Measurements from ENCODE around the gene PHF21A. TPM values are rescaled to one million over a fixed set of nuclear protein-coding genes. Genes with fewer than 3 reads are reported as not detected.
A peak's percentile ranks its signal among the peaks of the same experiment; 100 is the strongest.
"Not testable (repeated sequence)": the region's sequence is repeated elsewhere in the genome, so short reads cannot be mapped to it uniquely, and the experiment has no call there.

The PHF21A gene
- total RNA-seq, 2 experiments from 2014 or later, result 23.1 to 56.1 TPM

DNA sequence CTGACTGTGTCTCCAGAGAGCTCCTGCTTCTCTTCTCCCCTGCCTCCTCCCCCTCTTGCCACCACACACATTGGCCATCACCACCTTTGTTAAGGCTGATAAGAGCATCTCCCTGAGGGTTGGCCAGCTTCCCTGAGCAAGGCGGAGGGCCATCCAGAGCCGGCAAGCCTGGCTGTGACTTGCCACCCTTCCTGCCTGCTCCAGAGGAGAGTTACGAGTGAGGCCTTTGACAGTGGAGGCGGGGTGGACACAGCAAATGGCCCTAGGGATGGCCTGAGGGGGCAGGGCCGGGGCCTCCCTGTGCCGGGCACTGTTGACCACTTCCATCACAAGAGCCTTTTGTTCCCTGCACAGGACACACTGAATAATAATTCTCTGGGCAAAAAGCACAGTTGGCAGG, 219.6 kb downstream of the PHF21A start:
- Histone ChIP-seq H3K4me3 (ENCODE audit: low read depth, low read length, poor library complexity, severe bottlenecking) (no peak overlapping the region), H3K4me1 (ENCODE audit: insufficient read depth, low read length, poor library complexity, severe bottlenecking) (peaks cover 13% of the 10 kb centered on the region), H3K9me3 (ENCODE audit: low read length) (no peaks in the 10 kb centered on the region), H4K20me1 (ENCODE audit: insufficient read depth, low read length) (no peaks in the 10 kb centered on the region), H3K79me2 (ENCODE audit: insufficient read depth, low read depth, low read length) (no peaks in the 10 kb centered on the region), H3K27ac (ENCODE audit: low read depth, low read length, poor library complexity, severe bottlenecking) (no peak overlapping the region), H3K4me2 (ENCODE audit: low read length) (no peak overlapping the region), H2AFZ (ENCODE audit: low read length) (no peak overlapping the region), H3K9me2 (ENCODE audit: insufficient read depth, low read length) (no peaks in the 10 kb centered on the region), H3K36me3 (ENCODE audit: insufficient read depth, low read length) (no peaks in the 10 kb centered on the region)
- DNase-seq (ENCODE audit: low spot score), result no peak
- intact Hi-C loops (cut with micrococcal nuclease; ENCODE audit: unreplicated experiment), result no loop called here
- ChIA-PET CTCF (ENCODE audit: unreplicated experiment) (no interaction called here), POLR2A (interaction anchor here (1.2 kb wide), 1 partner anchor 64 kb away, joined by 3 read pairs; no protein-coding TSS in a partner anchor)
- TF ChIP-seq EZH2phosphoT487 (IDR thresholded peaks at IDR 0.05; ENCODE audit: borderline replicate concordance, low read depth, low read length), result no peak
- TF ChIP-seq, protein P1, sequence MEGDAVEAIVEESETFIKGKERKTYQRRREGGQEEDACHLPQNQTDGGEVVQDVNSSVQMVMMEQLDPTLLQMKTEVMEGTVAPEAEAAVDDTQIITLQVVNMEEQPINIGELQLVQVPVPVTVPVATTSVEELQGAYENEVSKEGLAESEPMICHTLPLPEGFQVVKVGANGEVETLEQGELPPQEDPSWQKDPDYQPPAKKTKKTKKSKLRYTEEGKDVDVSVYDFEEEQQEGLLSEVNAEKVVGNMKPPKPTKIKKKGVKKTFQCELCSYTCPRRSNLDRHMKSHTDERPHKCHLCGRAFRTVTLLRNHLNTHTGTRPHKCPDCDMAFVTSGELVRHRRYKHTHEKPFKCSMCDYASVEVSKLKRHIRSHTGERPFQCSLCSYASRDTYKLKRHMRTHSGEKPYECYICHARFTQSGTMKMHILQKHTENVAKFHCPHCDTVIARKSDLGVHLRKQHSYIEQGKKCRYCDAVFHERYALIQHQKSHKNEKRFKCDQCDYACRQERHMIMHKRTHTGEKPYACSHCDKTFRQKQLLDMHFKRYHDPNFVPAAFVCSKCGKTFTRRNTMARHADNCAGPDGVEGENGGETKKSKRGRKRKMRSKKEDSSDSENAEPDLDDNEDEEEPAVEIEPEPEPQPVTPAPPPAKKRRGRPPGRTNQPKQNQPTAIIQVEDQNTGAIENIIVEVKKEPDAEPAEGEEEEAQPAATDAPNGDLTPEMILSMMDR (conservative IDR thresholded peaks at IDR 0.05; ENCODE audit: low read length), result no peak
- no TSS peak for BruUV-seq (replicated peaks)

DNA sequence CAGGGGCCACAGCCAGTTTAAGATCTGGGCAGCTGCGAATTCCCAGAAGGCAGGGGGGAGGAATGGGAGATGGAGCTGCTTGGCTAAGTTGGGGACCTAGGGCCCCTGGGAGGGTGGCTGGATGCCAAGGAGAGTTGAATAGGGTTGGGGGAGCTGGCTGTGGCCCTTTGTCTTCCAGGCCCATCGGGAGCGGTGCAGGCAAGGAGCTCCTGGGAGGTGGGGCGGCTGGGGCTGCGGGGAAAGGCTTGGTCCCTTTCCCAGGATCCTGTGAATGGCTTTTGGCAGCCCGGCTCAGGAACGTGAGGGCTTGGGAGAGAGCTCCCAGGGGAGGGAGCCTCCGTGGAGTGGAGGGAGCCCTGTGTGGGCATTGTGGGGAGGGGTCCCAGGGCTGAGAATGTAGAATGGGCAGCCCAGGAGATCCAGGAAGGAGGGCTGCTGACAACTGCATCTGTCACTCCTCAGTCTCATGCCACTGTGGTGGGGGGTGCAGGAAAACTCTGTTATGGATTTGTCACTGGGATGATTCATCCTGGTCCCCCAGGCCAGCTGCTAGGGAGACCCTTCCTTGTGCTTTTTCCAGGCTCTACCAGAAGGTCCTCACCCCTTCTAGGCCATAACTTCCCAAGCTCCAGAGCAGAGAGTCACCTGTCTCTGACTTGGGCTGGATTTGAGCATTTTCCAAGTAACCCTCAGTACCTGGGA, 220.2 kb downstream of the PHF21A start:
- Histone ChIP-seq H3K4me1 (ENCODE audit: insufficient read depth, low read length, poor library complexity, severe bottlenecking) (peaks cover 13% of the 10 kb centered on the region), H3K27ac (ENCODE audit: low read depth, low read length, poor library complexity, severe bottlenecking) (no peak overlapping the region), H3K9me3 (ENCODE audit: low read length) (no peaks in the 10 kb centered on the region), H2AFZ (ENCODE audit: low read length) (no peak overlapping the region), H3K79me2 (ENCODE audit: insufficient read depth, low read depth, low read length) (no peaks in the 10 kb centered on the region), H3K4me3 (ENCODE audit: low read depth, low read length, poor library complexity, severe bottlenecking) (no peak overlapping the region), H4K20me1 (ENCODE audit: insufficient read depth, low read length) (no peaks in the 10 kb centered on the region), H3K9me2 (ENCODE audit: insufficient read depth, low read length) (no peaks in the 10 kb centered on the region), H3K36me3 (ENCODE audit: insufficient read depth, low read length) (no peaks in the 10 kb centered on the region), H3K4me2 (ENCODE audit: low read length) (no peak overlapping the region)
- CTCF ChIA-PET (ENCODE audit: unreplicated experiment), result no interaction called here
- intact Hi-C loops (cut with micrococcal nuclease; ENCODE audit: unreplicated experiment), result no loop called here
- no peak for DNase-seq (ENCODE audit: low spot score)
- BruUV-seq (replicated peaks), result no TSS peak
- POLR2A ChIA-PET, result interaction anchor here (1.2 kb wide), 1 partner anchor 65 kb away, joined by 3 read pairs; no protein-coding TSS in a partner anchor
- TF ChIP-seq EZH2phosphoT487 (IDR thresholded peaks at IDR 0.05; ENCODE audit: borderline replicate concordance, low read depth, low read length), result no peak
- TF ChIP-seq, protein P1 (conservative IDR thresholded peaks at IDR 0.05; ENCODE audit: low read length), result no peak

DNA sequence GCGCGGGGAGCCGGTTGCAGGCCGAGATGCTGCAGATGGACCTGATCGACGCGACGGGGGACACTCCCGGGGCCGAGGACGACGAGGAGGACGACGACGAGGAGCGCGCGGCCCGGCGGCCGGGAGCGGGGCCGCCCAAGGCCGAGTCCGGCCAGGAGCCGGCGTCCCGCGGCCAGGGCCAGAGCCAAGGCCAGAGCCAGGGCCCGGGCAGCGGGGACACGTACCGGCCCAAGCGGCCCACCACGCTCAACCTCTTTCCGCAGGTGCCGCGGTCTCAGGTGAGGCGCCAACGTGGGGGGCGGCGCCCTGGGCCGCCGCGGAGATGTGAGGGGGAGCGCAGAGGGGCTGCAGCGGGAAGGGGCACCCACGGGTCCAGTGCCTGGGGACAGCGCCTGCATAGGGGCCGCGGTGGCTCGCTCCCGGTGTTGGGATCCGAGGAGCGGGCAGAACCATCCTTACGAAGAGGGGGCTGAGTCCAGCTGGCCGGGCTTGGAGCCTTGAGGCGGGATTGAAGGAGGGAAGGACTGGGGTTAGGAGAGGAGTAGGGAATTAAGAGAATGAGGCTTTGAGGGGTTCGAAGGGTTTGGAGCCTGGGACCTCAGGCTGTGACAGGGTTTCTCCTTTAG, 221.0 kb downstream of the PHF21A start:
- H3K9me3 ChIP-seq (ENCODE audit: low read length); H3K9me2 ChIP-seq (ENCODE audit: insufficient read depth, low read length); BruUV-seq (replicated peaks); DNase-seq (ENCODE audit: low spot score); H3K36me3 ChIP-seq (ENCODE audit: insufficient read depth, low read length); H2AFZ ChIP-seq (ENCODE audit: low read length); H3K79me2 ChIP-seq (ENCODE audit: insufficient read depth, low read depth, low read length); intact Hi-C loops (cut with micrococcal nuclease; ENCODE audit: unreplicated experiment); H3K27ac ChIP-seq (ENCODE audit: low read depth, low read length, poor library complexity, severe bottlenecking); H4K20me1 ChIP-seq (ENCODE audit: insufficient read depth, low read length): not testable (repeated sequence)
- Histone ChIP-seq H3K4me1 (ENCODE audit: insufficient read depth, low read length, poor library complexity, severe bottlenecking) (peaks cover 13% of the 10 kb centered on the region), H3K4me2 (ENCODE audit: low read length) (peak overlapping the region; percentile 71), H3K4me3 (ENCODE audit: low read depth, low read length, poor library complexity, severe bottlenecking) (peak overlapping the region; percentile 69)
- ChIA-PET CTCF (ENCODE audit: unreplicated experiment) (interaction anchor here (0.6 kb wide), 1 partner anchor 35 kb away, joined by 3 read pairs; no protein-coding TSS in a partner anchor), POLR2A (interaction anchor here (1.2 kb wide), 1 partner anchor 66 kb away, joined by 3 read pairs; no protein-coding TSS in a partner anchor)
